OCI-LY3 (cell line): ENCODE results near the gene BMERB1.

ENCODE experiments used
- H2AFZ ChIP-seq: fragments of 200-600, 300-600 bp; shearing (Covaris generic); 2 replicates; pipeline ENCODE4 v1.6.0; 2014; ENCODE audit warnings: antibody characterized with exemption, low read depth, low read length
- H3K27ac ChIP-seq: fragments of 200-600, 300-600 bp; sonication (generic); 2 replicates; pipeline ENCODE4 v1.5.1; 2014; ENCODE audit warnings: mild to moderate bottlenecking, low read length, moderate library complexity, mixed read lengths
- H3K27me3 ChIP-seq: fragments of 200-600, 300-600 bp; sonication (generic); 2 replicates; pipeline ENCODE4 v1.6.1; 2014; ENCODE audit warnings: low read depth, low read length, mixed read lengths
- H3K36me3 ChIP-seq: fragments of 200-600, 300-600 bp; sonication (generic); replicated peaks from 2 replicates; pipeline ENCODE3; 2014; ENCODE audit warnings: low read depth, low read length, mixed read lengths
- H3K4me1 ChIP-seq: fragments of 300-600, 200-600 bp; sonication (generic); 2 replicates; pipeline ENCODE4 v1.6.1; 2014; ENCODE audit warnings: low read length, mixed read lengths
- H3K4me2 ChIP-seq: fragments of 200-600, 300-600 bp; sonication (generic); 2 replicates; pipeline ENCODE4 v1.6.1; 2014; ENCODE audit warnings: low read length, mixed read lengths
- H3K4me3 ChIP-seq: fragments of 300-600, 200-600 bp; sonication (generic); 2 replicates; pipeline ENCODE4 v1.5.1; 2014; ENCODE audit warnings: antibody characterized with exemption, mild to moderate bottlenecking, low read length, moderate library complexity
- H3K79me2 ChIP-seq: fragments of 300-600, 200-600 bp; shearing (Covaris generic); 2 replicates; pipeline ENCODE4 v1.6.1; 2014; ENCODE audit warnings: mild to moderate bottlenecking, low read length, mixed read lengths
- H3K9ac ChIP-seq: fragments of 300-600, 200-600 bp; shearing (Covaris generic); 2 replicates; pipeline ENCODE4 v1.6.0; 2014; ENCODE audit warnings: mild to moderate bottlenecking, low read length, moderate library complexity
- H3K9me3 ChIP-seq: fragments of 200-600, 300-600 bp; shearing (Covaris generic); 2 replicates; pipeline ENCODE4 v1.6.1; 2014; ENCODE audit warnings: low read length, mixed read lengths; ENCODE audit not compliant: insufficient read depth
- H4K20me1 ChIP-seq: fragments of 200-600, 300-600 bp; sonication (generic); 2 replicates; pipeline ENCODE4 v1.6.1; 2016; ENCODE audit warnings: low read length, mixed read lengths; ENCODE audit not compliant: insufficient read depth
- EZH2phosphoT487 ChIP-seq: fragments of 200-600 bp; shearing (Covaris generic); IDR thresholded peaks from 2 replicates; pipeline ENCODE4 v1.6.1; 2018; ENCODE audit warnings: antibody characterized with exemption, mixed run types, low read depth
- TF ChIP-seq, protein P1 (sequence below): fragments of 200-600, 300-600 bp; sonication (generic); IDR thresholded peaks from 2 replicates; pipeline ENCODE4 v1.5.1; 2014; ENCODE audit warnings: antibody characterized with exemption, low read length, low read depth

BMERB1 gene

GRCh38 chr16:15557258-15557657, 122.9 kb downstream of the BMERB1 start:
- H3K4me2 ChIP-seq, result no peak overlapping the region
- no peaks in the 10 kb centered on the region for H3K36me3 ChIP-seq
- H3K9ac ChIP-seq, result no peak overlapping the region
- no peak overlapping the region for H2AFZ ChIP-seq
- no peaks in the 10 kb centered on the region for H4K20me1 ChIP-seq
- no peak overlapping the region for H3K27ac ChIP-seq
- no peak overlapping the region for H3K4me3 ChIP-seq
- TF ChIP-seq, protein P1, sequence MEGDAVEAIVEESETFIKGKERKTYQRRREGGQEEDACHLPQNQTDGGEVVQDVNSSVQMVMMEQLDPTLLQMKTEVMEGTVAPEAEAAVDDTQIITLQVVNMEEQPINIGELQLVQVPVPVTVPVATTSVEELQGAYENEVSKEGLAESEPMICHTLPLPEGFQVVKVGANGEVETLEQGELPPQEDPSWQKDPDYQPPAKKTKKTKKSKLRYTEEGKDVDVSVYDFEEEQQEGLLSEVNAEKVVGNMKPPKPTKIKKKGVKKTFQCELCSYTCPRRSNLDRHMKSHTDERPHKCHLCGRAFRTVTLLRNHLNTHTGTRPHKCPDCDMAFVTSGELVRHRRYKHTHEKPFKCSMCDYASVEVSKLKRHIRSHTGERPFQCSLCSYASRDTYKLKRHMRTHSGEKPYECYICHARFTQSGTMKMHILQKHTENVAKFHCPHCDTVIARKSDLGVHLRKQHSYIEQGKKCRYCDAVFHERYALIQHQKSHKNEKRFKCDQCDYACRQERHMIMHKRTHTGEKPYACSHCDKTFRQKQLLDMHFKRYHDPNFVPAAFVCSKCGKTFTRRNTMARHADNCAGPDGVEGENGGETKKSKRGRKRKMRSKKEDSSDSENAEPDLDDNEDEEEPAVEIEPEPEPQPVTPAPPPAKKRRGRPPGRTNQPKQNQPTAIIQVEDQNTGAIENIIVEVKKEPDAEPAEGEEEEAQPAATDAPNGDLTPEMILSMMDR, result no peak
- TF ChIP-seq EZH2phosphoT487, result no peak
- no peaks in the 10 kb centered on the region for H3K27me3 ChIP-seq
- H3K9me3 ChIP-seq, result no peaks in the 10 kb centered on the region
- peaks cover 6% of the 10 kb centered on the region for H3K4me1 ChIP-seq
- no peaks in the 10 kb centered on the region for H3K79me2 ChIP-seq

DNA sequence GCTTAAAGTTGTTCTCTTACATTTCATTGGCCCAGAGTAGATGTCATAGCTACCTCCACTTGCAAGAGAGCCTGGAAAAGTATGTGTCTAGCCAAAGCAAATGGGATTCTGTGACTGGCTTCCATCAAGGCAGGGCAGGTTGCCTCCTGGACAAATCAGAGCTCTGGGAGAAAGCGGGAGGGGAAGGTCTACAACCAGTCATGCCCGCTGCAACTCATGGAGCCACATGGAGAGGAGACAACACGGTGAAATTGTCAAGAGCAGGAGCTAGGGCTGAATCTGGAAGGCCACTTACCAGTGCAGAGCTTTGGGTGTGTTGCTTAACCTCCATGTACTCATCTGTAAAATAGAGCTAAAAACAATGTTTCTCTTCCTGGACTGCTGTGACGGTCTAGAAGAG, 124.8 kb downstream of the BMERB1 start:
- Histone ChIP-seq H3K4me3 (no peak overlapping the region), H3K4me1 (peaks cover 9% of the 10 kb centered on the region), H3K79me2 (no peaks in the 10 kb centered on the region), H3K27me3 (no peaks in the 10 kb centered on the region), H4K20me1 (no peaks in the 10 kb centered on the region), H3K4me2 (no peak overlapping the region), H2AFZ (no peak overlapping the region), H3K27ac (no peak overlapping the region), H3K9me3 (no peaks in the 10 kb centered on the region), H3K36me3 (no peaks in the 10 kb centered on the region), H3K9ac (no peak overlapping the region)
- TF ChIP-seq EZH2phosphoT487, result no peak
- TF ChIP-seq, protein P1, result no peak

DNA sequence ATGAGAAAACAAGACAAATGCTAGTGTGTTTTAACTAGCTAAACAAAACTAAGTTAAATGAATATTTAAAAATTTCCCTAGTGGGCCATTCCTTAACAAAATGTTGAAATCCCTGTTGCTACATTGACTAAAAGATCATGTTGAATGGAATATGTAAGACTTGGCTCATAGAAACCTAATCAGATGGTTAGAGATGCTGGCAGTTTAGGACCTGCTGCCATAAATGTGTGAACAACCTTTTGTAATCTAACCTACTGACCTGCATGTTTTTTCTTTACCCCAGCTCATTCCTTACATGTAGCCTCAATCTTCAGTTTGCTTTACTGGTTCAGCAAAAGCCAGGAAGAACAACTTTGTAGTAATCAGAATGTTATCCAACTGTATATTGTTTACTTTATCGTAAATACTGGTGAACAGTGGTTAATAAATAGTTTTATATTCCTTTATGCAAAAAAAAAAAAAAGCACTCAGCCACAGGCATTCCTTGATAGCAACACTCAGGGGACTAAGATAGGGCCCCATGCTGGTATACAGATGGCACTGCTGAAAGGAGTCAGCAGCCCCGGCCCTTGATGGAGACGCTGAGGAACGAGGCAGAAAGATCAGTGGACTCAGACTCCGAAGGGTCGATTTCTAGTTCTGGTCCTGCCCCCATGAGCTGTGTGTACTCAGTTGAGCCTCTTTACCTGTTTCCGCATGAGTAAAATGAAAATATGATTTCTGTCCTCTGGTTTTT, 130.4 kb downstream of the BMERB1 start:
- H3K4me2 ChIP-seq, result no peak overlapping the region
- no peak overlapping the region for H3K9ac ChIP-seq
- H3K4me3 ChIP-seq, result no peak overlapping the region
- no peaks in the 10 kb centered on the region for H3K79me2 ChIP-seq
- H4K20me1 ChIP-seq, result no peaks in the 10 kb centered on the region
- H3K27ac ChIP-seq, result no peak overlapping the region
- no peaks in the 10 kb centered on the region for H3K9me3 ChIP-seq
- no peak overlapping the region for H2AFZ ChIP-seq
- no peaks in the 10 kb centered on the region for H3K36me3 ChIP-seq
- H3K4me1 ChIP-seq, result peaks cover 11% of the 10 kb centered on the region
- no peaks in the 10 kb centered on the region for H3K27me3 ChIP-seq
- TF ChIP-seq, protein P1, result no peak
- TF ChIP-seq EZH2phosphoT487, result no peak

- H3K9ac ChIP-seq, result no peak overlapping the region
- H2AFZ ChIP-seq, result no peak overlapping the region
- no peak overlapping the region for H3K27ac ChIP-seq
- H3K27me3 ChIP-seq, result no peaks in the 10 kb centered on the region
- H3K79me2 ChIP-seq, result no peaks in the 10 kb centered on the region
- no peaks in the 10 kb centered on the region for H3K36me3 ChIP-seq
- H3K4me3 ChIP-seq, result no peak overlapping the region
- H3K4me1 ChIP-seq, result peaks cover 11% of the 10 kb centered on the region
- TF ChIP-seq EZH2phosphoT487, result no peak
- TF ChIP-seq, protein P1, result no peak
- H3K9me3 ChIP-seq, result no peaks in the 10 kb centered on the region
- no peaks in the 10 kb centered on the region for H4K20me1 ChIP-seq
- no peak overlapping the region for H3K4me2 ChIP-seq
Measured at GRCh38 chr16:15566095-15566494, 131.7 kb downstream of the BMERB1 start.
